Right atrium auricular region (tissue), 2 donors: Measurements from ENCODE around the gene SPEM3. TPM values are rescaled to one million over a fixed set of nuclear protein-coding genes. Genes with fewer than 3 reads are reported as not detected.

Experiments
- DNase-seq: peaks from one replicate; pipeline ENCODE4 v3.0.0-alpha.2; 2019; ENCODE audit warnings: low spot score
- H3K27ac ChIP-seq, 2 donors: fragments of 200-600 bp; sonication (generic); 1 replicate in 1 of 2; 2 replicates in 1 of 2; pipeline ENCODE4 v1.5.1; 2016 to 2019
- H3K27me3 ChIP-seq, 2 donors: fragments of 200-600 bp; sonication (generic); one replicate each; pipeline versions ENCODE4 v1.5.1 to v1.6.0; 2017 to 2019
- H3K36me3 ChIP-seq: fragments of 200-600 bp; sonication (generic); one replicate; pipeline ENCODE4 v1.5.1; 2016
- H3K4me1 ChIP-seq, 2 donors: fragments of 200-600 bp; sonication (generic); one replicate each; pipeline versions ENCODE4 v1.5.1 to v1.6.0; 2017 to 2019
- H3K4me3 ChIP-seq, 2 donors: fragments of 200-600 bp; sonication (generic); 1 replicate in 1 of 2; 2 replicates in 1 of 2; pipeline ENCODE4 v1.5.1; 2017 to 2019; ENCODE audit warnings: mild to moderate bottlenecking in 1 of 2, moderate library complexity in 1 of 2
- H3K9me3 ChIP-seq, 2 donors: fragments of 200-600 bp; sonication (generic); one replicate each; pipeline ENCODE4 v1.5.1; 2019
- total RNA-seq, 2 donors: library from RNA; depleted of rRNA; stranded (reverse); fragments of >200 nt; gene quantifications; one replicate each; pipeline ENCODE4 v1.1.0, GENCODE V29; 2016
- TF ChIP-seq, protein P1 (sequence below), 2 donors: fragments of 200-600 bp; sonication (generic); IDR thresholded peaks; one replicate each; pipeline ENCODE4 v1.5.1; 2019; ENCODE audit warnings: antibody characterized with exemption in 2 of 2

Gene SPEM3
- total RNA-seq, 2 donors from 2014 or later, result not detected

- TF ChIP-seq, protein P1, sequence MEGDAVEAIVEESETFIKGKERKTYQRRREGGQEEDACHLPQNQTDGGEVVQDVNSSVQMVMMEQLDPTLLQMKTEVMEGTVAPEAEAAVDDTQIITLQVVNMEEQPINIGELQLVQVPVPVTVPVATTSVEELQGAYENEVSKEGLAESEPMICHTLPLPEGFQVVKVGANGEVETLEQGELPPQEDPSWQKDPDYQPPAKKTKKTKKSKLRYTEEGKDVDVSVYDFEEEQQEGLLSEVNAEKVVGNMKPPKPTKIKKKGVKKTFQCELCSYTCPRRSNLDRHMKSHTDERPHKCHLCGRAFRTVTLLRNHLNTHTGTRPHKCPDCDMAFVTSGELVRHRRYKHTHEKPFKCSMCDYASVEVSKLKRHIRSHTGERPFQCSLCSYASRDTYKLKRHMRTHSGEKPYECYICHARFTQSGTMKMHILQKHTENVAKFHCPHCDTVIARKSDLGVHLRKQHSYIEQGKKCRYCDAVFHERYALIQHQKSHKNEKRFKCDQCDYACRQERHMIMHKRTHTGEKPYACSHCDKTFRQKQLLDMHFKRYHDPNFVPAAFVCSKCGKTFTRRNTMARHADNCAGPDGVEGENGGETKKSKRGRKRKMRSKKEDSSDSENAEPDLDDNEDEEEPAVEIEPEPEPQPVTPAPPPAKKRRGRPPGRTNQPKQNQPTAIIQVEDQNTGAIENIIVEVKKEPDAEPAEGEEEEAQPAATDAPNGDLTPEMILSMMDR (IDR thresholded peaks at IDR 0.05), result no peak
- no peaks in the 10 kb centered on the region for H3K27me3 ChIP-seq
- no peak overlapping the region for H3K4me3 ChIP-seq
- H3K27ac ChIP-seq, result no peak overlapping the region
- DNase-seq, result no peak
- no peaks in the 10 kb centered on the region for H3K4me1 ChIP-seq
- peaks cover 9% of the 10 kb centered on the region for H3K36me3 ChIP-seq
- H3K9me3 ChIP-seq, result no peaks in the 10 kb centered on the region
Observed at GRCh38 chr17:7414837-7415236, 13.8 kb upstream of the SPEM3 start.

GRCh38 chr17:7415784-7416183 lies 12.9 kb upstream of the SPEM3 start:
- H3K9me3 ChIP-seq, result no peaks in the 10 kb centered on the region
- no peaks in the 10 kb centered on the region for H3K27me3 ChIP-seq
- no peaks in the 10 kb centered on the region for H3K4me1 ChIP-seq
- peaks cover 9% of the 10 kb centered on the region for H3K36me3 ChIP-seq
- TF ChIP-seq, protein P1 (IDR thresholded peaks at IDR 0.05), result no peak
- H3K4me3 ChIP-seq, result no peak overlapping the region
- no peak overlapping the region for H3K27ac ChIP-seq
- no peak for DNase-seq

DNA sequence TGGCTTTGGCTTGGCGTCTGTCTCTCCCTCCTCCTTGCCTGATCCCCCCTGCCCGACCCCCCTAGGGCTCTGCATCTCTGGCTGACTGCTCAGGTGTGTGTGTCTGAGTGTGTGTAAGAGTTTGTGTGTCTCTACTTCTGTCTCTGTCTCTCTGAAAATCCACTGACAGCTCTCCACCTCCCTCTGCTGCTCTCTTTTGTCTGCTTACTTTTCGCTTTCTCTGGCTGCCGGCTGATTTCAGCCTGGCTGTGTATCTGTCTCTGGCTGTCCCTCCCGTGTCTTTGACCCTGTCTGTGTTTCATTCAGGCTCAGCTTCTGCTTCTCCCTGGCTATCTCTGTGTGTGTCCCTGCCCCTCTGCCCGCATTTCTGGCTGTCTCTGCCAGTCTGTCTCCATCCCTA lies 12.3 kb upstream of the SPEM3 start:
- TF ChIP-seq, protein P1 (IDR thresholded peaks at IDR 0.05), result no peak
- Histone ChIP-seq H3K27ac (no peak overlapping the region), H3K36me3 (peaks cover 9% of the 10 kb centered on the region), H3K9me3 (no peaks in the 10 kb centered on the region), H3K4me3 (no peak overlapping the region), H3K27me3 (no peaks in the 10 kb centered on the region), H3K4me1 (no peaks in the 10 kb centered on the region)
- no peak for DNase-seq

DNA sequence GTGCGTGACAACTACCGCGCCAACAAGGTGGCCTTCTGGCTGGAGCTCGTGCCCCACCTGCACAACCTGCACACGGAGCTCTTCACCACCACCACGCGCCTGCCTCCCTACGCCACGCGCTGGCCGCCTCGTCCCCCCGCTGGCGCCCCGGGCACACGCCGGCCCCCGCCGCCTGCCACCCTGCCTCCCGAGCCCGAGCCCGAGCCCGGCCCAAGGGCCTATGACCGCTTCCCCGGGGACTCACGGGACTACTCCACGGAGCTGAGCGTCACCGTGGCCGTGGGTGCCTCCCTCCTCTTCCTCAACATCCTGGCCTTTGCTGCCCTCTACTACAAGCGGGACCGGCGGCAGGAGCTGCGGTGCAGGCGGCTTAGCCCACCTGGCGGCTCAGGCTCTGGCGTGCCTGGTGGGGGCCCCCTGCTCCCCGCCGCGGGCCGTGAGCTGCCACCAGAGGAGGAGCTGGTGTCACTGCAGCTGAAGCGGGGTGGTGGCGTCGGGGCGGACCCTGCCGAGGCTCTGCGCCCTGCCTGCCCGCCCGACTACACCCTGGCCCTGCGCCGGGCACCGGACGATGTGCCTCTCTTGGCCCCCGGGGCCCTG lies 11.5 kb upstream of the SPEM3 start:
- Histone ChIP-seq H3K4me3 (no peak overlapping the region), H3K27me3 (no peaks in the 10 kb centered on the region), H3K27ac (no peak overlapping the region), H3K9me3 (no peaks in the 10 kb centered on the region), H3K36me3 (peaks cover 9% of the 10 kb centered on the region), H3K4me1 (no peaks in the 10 kb centered on the region)
- DNase-seq, result no peak
- TF ChIP-seq, protein P1 (IDR thresholded peaks at IDR 0.05), result no peak

DNA sequence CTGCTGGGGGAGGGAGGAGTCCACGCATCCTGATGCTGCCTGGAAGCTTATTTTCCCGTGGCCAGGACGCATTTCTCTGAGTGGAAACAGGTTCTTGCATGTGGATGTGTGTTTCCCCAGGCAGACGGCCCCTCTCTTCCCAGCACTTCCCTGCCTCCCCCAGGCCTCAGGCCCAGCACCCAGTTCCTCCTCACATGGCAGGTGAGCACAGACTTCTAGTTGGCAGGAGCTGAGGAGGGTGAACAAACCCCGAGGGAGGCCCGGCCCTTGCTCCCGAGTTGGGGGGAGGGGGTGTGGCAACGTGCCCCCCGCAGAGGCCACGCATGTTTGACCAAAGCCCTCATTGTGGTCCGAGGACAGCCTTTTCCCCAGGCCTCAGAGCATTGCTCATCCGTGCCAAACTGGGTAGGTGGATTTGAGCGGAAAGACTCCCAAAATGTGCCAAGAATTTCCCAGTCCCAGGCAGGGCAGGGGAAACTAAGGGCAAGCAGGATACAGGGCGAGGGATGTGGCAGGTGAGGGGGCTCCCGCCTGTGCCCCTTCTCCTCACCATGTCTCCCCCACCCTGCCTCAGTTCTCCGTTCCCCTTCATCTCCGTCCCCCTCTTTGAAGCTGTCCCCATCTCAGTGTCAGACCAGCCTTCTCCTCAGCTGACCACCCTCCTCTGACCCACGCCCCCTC lies 10.0 kb upstream of the SPEM3 start:
- no peak for DNase-seq
- H3K9me3 ChIP-seq, result no peaks in the 10 kb centered on the region
- no peak overlapping the region for H3K4me3 ChIP-seq
- TF ChIP-seq, protein P1 (IDR thresholded peaks at IDR 0.05), result no peak
- no peaks in the 10 kb centered on the region for H3K27me3 ChIP-seq
- H3K27ac ChIP-seq, result no peak overlapping the region
- H3K4me1 ChIP-seq, result no peaks in the 10 kb centered on the region
- H3K36me3 ChIP-seq, result peaks cover 9% of the 10 kb centered on the region
